ENCODE results near the gene GPC3.

- TF ChIP-seq POLR2A (IDR thresholded peaks at IDR 0.05; ENCODE audit: low read depth, low read length) = no peak
- TF ChIP-seq, protein P1, sequence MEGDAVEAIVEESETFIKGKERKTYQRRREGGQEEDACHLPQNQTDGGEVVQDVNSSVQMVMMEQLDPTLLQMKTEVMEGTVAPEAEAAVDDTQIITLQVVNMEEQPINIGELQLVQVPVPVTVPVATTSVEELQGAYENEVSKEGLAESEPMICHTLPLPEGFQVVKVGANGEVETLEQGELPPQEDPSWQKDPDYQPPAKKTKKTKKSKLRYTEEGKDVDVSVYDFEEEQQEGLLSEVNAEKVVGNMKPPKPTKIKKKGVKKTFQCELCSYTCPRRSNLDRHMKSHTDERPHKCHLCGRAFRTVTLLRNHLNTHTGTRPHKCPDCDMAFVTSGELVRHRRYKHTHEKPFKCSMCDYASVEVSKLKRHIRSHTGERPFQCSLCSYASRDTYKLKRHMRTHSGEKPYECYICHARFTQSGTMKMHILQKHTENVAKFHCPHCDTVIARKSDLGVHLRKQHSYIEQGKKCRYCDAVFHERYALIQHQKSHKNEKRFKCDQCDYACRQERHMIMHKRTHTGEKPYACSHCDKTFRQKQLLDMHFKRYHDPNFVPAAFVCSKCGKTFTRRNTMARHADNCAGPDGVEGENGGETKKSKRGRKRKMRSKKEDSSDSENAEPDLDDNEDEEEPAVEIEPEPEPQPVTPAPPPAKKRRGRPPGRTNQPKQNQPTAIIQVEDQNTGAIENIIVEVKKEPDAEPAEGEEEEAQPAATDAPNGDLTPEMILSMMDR (conservative IDR thresholded peaks at IDR 0.05; ENCODE audit: low read depth, low read length) = no peak
Measured at GRCh38 chrX:133981924-133982323, 3.5 kb downstream of the GPC3 start.

Data from IMR-90 (cell line).